ES-I3 (cell line): ENCODE results near the gene CANT1.

Experiments used
- H3K36me3 ChIP-seq: 2 replicates; pipeline ENCODE4 v1.6.1; 2013; ENCODE audit warnings: mild to moderate bottlenecking, low read length, control low read depth, moderate library complexity; ENCODE audit not compliant: insufficient read depth
- H3K4me1 ChIP-seq: 2 replicates; pipeline ENCODE4 v1.6.1; 2013; ENCODE audit warnings: mild to moderate bottlenecking, control low read depth, low read length; ENCODE audit not compliant: insufficient read depth
- H3K9ac ChIP-seq: 2 replicates; pipeline ENCODE4 v1.6.1; 2013; ENCODE audit warnings: low read depth, mild to moderate bottlenecking, low read length, moderate library complexity
- H3K9me3 ChIP-seq: 2 replicates; pipeline ENCODE4 v1.6.1; 2013; ENCODE audit warnings: mild to moderate bottlenecking, low read length, moderate library complexity; ENCODE audit not compliant: control insufficient read depth, insufficient read depth

CANT1 gene

GRCh38 chr17:78993241-78993956 lies 16.2 kb downstream of the CANT1 start:
- Histone ChIP-seq H3K4me1 (no peaks in the 10 kb centered on the region), H3K9me3 (no peaks in the 10 kb centered on the region), H3K36me3 (peaks cover 3% of the 10 kb centered on the region; the same call in 1 of the 2 replicates), H3K9ac (no peak overlapping the region)

DNA sequence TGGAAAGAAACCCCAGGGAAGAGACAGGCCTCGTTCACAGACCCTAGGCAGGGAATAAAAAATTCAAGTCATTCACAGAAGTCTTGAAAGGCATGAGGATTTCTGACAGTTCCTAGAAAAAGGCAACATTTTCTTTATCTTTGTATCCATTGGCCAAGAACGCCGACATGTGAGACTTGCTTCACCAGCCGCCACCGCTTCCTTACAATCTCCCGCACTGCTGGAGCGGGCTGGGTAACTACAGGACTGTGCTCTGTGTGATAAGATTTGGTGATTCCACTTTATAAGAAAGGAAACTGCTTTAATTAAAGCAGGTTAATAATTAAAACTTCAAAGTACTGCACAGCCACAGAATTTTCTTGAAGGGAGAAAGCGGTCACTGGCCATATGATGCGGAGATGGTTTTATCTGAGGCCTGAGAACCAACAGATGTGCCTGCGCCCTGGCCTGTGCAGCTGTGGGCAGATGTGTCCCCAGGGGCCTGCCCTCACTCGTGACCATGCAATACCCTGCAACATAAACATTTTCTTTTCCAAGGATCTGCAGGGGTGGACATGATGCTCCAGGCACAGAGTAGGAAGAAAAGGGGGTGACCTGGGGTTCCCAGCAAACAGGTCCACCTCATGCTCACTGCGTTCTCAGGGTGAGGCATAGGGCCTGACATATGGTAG lies 16.9 kb downstream of the CANT1 start:
- Histone ChIP-seq H3K9me3 (no peaks in the 10 kb centered on the region), H3K9ac (no peak overlapping the region), H3K4me1 (no peaks in the 10 kb centered on the region), H3K36me3 (peaks cover 3% of the 10 kb centered on the region; the same call in 1 of the 2 replicates)

DNA sequence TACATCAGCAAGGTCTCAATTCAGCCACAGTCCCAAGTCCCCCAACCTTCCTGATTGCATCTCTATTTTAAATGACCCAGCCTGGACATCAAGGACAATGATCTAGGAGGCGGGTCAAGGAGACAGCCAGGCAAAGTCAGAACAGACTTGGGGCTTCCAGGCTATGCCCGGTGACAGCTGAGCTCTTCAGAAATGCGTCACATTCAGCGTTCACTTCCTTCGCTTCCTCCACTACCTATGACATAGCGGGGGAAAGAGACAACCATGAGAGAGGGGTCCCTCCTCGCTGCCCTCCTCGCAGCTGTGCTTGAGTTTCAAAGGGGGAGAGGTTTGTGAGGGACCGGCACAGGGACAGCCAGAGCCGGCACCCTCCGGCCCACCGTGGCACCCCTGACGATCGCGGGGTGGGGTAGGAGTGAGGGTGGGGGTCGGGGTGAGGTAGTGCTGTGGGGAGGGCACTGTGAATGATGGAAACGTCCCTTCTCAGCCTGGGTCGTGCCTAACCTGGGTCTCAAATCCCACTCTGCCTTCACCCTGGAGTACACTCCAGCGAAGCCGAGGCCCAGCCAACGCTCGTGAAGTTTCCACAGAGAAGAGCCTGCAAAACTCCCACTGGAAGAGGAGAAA lies 17.5 kb downstream of the CANT1 start:
- no peak overlapping the region for H3K9ac ChIP-seq
- H3K9me3 ChIP-seq, result no peaks in the 10 kb centered on the region
- peaks cover under 1% of the 10 kb centered on the region; the same call in 1 of the 2 replicates for H3K4me1 ChIP-seq
- peaks cover 3% of the 10 kb centered on the region; the same call in 1 of the 2 replicates for H3K36me3 ChIP-seq

DNA sequence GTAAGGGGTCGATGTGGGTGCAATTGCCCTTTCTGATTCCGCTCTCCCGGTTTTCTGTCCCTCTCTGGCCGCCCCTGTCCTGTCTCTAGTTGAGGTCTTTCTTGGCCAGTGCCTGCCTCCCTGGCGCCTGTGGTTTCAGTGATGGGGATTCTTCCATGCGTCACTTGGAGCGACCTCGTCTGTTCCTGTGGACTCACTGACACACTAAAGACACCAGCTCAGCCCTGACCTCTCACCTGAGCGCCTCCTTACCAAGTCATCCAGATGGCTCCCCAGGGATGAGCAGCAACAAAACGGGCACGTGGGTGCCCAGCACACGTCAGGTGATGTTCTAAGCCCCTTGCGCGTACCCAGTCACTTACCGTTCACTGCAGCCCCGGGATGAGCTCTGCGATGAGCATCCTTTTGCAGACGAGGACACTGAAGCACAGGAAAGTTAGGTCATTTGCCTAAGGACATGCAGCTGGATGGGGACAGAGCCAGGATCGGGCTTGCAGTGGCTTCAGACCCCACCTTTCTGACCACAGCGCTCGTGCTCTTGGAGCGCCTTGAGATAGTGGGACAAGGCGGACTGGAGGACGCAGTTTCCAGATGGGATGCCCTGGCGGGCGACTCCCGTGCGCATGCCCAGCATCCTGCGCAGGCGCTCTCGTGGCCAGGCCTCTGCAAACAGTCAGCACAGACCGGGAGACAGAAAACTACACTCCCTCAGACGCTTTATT lies 18.4 kb downstream of the CANT1 start:
- Histone ChIP-seq H3K9ac (no peak overlapping the region), H3K4me1 (peaks cover 5% of the 10 kb centered on the region; the same call in 1 of the 2 replicates), H3K36me3 (no peaks in the 10 kb centered on the region; the same call in 1 of the 2 replicates), H3K9me3 (no peaks in the 10 kb centered on the region)

- H3K9ac ChIP-seq, result no peak overlapping the region
- no peaks in the 10 kb centered on the region for H3K9me3 ChIP-seq
- H3K4me1 ChIP-seq, result peaks cover 10% of the 10 kb centered on the region
- H3K36me3 ChIP-seq, result no peaks in the 10 kb centered on the region
These were observed 19.1 kb downstream of the CANT1 start for GRCh38 chr17:78990349-78991016.

DNA sequence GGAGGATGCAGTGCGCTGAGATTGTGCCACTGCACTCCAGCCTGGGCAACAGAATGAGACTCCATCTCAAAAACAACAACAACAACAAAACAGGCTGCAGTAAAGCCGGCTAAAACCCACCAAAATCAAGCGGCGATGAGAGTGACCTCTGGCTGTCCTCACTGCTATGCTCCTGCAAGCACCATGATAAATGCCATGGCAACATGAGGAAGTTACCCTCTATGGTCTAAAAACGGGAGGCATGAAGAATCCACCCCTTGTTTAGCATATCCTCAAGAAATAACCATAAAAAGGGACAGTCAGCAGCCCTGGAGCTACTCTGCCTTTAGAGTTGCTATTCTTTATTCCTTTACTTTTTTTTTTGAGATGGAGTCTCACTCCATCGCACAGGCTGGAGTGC lies 21.4 kb downstream of the CANT1 start:
- Histone ChIP-seq H3K9me3 (no peaks in the 10 kb centered on the region), H3K36me3 (no peaks in the 10 kb centered on the region), H3K9ac (no peak overlapping the region), H3K4me1 (peaks cover 10% of the 10 kb centered on the region)

- Histone ChIP-seq H3K4me1 (peaks cover 10% of the 10 kb centered on the region), H3K9ac (peak overlapping the region; percentile 19; the same call in 1 of the 2 replicates), H3K36me3 (no peaks in the 10 kb centered on the region), H3K9me3 (no peaks in the 10 kb centered on the region)
These were observed 22.8 kb downstream of the CANT1 start for GRCh38 chr17:78986649-78987328.

DNA sequence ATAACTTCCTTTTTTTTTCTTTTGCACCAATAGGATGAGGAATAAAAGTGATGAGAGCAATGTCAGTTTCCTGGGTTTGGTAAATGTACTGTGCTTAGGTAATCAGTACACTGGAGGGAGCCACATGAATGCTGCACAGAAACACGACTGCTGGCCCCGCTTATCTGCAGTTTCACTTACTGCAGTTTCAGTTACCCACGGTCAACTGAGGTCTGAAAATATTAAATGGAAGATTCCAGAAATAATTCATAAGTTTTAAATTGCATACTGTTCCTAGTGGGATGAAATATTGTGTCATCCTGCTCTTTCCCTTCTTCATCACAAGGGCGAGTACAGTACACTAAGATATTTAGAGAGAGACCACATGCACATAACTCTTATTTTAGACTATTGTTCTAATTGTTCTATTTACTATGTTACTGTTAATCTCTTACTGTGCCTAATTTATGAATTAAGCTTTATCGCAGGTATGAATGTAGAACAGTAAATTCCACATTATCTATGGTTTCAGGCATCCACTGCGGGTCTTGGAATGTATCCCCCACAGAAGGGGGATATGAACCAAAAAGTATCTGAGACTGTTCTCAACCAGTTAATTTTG lies 23.4 kb downstream of the CANT1 start:
- Histone ChIP-seq H3K9me3 (no peaks in the 10 kb centered on the region), H3K4me1 (peaks cover 10% of the 10 kb centered on the region), H3K36me3 (no peaks in the 10 kb centered on the region), H3K9ac (peak overlapping the region; percentile 19; the same call in 1 of the 2 replicates)

- Histone ChIP-seq H3K9ac (no peak overlapping the region), H3K4me1 (peaks cover 10% of the 10 kb centered on the region), H3K9me3 (no peaks in the 10 kb centered on the region), H3K36me3 (no peaks in the 10 kb centered on the region)
These were observed 24.2 kb downstream of the CANT1 start for GRCh38 chr17:78985395-78985794.

- peaks cover 10% of the 10 kb centered on the region for H3K4me1 ChIP-seq
- H3K36me3 ChIP-seq, result no peaks in the 10 kb centered on the region
- H3K9ac ChIP-seq, result no peak overlapping the region
These were observed 28.3 kb downstream of the CANT1 start for GRCh38 chr17:78981010-78981888.

DNA sequence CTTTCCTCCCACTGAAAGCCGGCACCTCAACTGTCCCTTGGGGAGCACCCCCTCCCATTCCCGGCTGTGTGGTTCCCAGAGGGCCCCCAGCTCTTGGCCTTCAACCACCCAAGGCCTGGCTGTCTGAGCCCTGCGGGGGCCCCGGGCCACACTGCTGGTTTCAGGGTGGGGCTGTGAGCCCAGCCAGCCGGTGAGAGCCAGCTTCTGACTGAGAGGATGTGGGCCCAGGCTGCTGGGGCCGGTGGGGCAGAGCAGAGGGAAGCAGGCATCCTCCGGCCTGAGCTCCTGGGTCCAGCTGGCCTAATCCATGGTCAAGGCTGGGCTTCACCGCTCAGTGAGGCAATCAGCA lies 29.0 kb downstream of the CANT1 start:
- Histone ChIP-seq H3K36me3 (no peaks in the 10 kb centered on the region), H3K9me3 (no peaks in the 10 kb centered on the region), H3K9ac (no peak overlapping the region), H3K4me1 (peaks cover 4% of the 10 kb centered on the region)

More at GRCh38 chr17:78981010-78981888, 28.3 kb downstream of the CANT1 start:
- H3K9me3 ChIP-seq, result no peaks in the 10 kb centered on the region

GRCh38 chr17:78979780-78980623 lies 29.6 kb downstream of the CANT1 start, which contains the start of gene LGALS3BP:
LGALS3BP (minus strand) TSS chr17:78979923; CDS start chr17:78977191, 2,732 bp downstream.
- peak within 1 kb of the TSS; percentile 14; the same call in 1 of the 2 replicates for H3K9ac ChIP-seq

More at GRCh38 chr17:78979780-78980623, 29.6 kb downstream of the CANT1 start, which contains the start of gene LGALS3BP:
- H3K36me3 ChIP-seq, result no peaks in the 10 kb centered on the region
- peaks cover 4% of the 10 kb centered on the region; the same call in 1 of the 2 replicates for H3K4me1 ChIP-seq
- H3K9me3 ChIP-seq, result no peaks in the 10 kb centered on the region
